HepG2 (cell line): ENCODE data around the gene LNPK. TPM values are rescaled to one million over a fixed set of nuclear protein-coding genes. Genes with fewer than 3 reads are reported as not detected.
"Not testable (repeated sequence)": the region's sequence is repeated elsewhere in the genome, so short reads cannot be mapped to it uniquely, and the experiment has no call there.

Source experiments
- ATAC-seq: fragments of 200-7000 bp; cut with Tn5 transposase; 3 replicates; pipeline ENCODE4 v1.9.1; 2020; ENCODE audit warnings: mild to moderate bottlenecking, moderate library complexity
- BruUV-seq: library from RNA; stranded (reverse); fragments of 400-500 nt; replicated peaks from 2 replicates; lab custom pipeline; 2021; lab: Mats Ljungman, UMichigan
- CTCF ChIA-PET: fragments of 300-600 bp; formaldehyde crosslinking; extraction: SDS; loops from one replicate; lab custom pipeline; 2021; ENCODE audit warnings: low total read pairs, inconsistent platforms, low intra/inter-chr PET ratio; lab: Yijun Ruan, JAX
- POLR2A ChIA-PET: fragments of 350-600 bp; sonication (Branson Sonifier 250); formaldehyde crosslinking; loops from one replicate; lab custom pipeline; 2020; ENCODE audit warnings: antibody characterized with exemption, inconsistent platforms; lab: Yijun Ruan, JAX
- DNase-seq: peaks from one replicate; pipeline ENCODE4 v3.0.0-alpha.2; 2015; ENCODE audit warnings: low spot score
- FAIRE-seq: peaks from 3 replicates; lab custom pipeline; 2011; peaks lifted over from hg19 to GRCh38; lab: Jason Lieb, UNC
- H2AFZ ChIP-seq: one replicate; pipeline ENCODE4 v1.6.1; 2011; ENCODE audit warnings: low read length, inconsistent platforms
- H3K27ac ChIP-seq: fragments of 300-600 bp; 3 replicates; pipeline ENCODE4 v1.8.0; 2011; ENCODE audit warnings: mixed run types, mild to moderate bottlenecking, mixed read lengths, low read length, inconsistent platforms; ENCODE audit not compliant: insufficient read depth; ENCODE audit errors: extremely low read length
- H3K27me3 ChIP-seq, 2 experiments: fragments of 200-600 bp in 1 of 2; 2 replicates in 1 of 2; 3 replicates in 1 of 2; pipeline versions ENCODE4 v1.6.0 to v1.8.0; 2011; ENCODE audit warnings: low read length in 2 of 2, mild to moderate bottlenecking in 2 of 2, moderate library complexity in 2 of 2, inconsistent platforms in 1 of 2; ENCODE audit not compliant: insufficient read depth in 2 of 2, control insufficient read depth in 1 of 2
- H3K36me3 ChIP-seq, 2 experiments: fragments of 200-600 bp in 1 of 2; replicated peaks in 1 of 2; 2 replicates in 1 of 2; 3 replicates in 1 of 2; pipeline versions ENCODE4 v1.5.1 to v1.8.0; 2011; ENCODE audit warnings: low read length in 2 of 2, inconsistent platforms in 1 of 2; ENCODE audit not compliant: insufficient read depth in 2 of 2, control insufficient read depth in 1 of 2
- H3K4me1 ChIP-seq: 2 replicates; pipeline ENCODE4 v1.5.1; 2012; ENCODE audit warnings: low read length, inconsistent platforms; ENCODE audit not compliant: insufficient read depth
- H3K4me2 ChIP-seq: 2 replicates; pipeline ENCODE4 v1.6.0; 2011; ENCODE audit warnings: low read depth, low read length, inconsistent platforms
- H3K4me3 ChIP-seq, 3 experiments: fragments of 200-600 bp in 1 of 3; sonication (generic), shearing (Covaris generic) in 1 of 3; replicated peaks in 1 of 3; 2 replicates each; pipeline ENCODE4 v1.5.1; 2011 to 2016; ENCODE audit warnings: low read length in 3 of 3, inconsistent platforms in 2 of 3, low read depth in 2 of 3, mild to moderate bottlenecking in 2 of 3, control low read depth in 1 of 3, mixed read lengths in 1 of 3; ENCODE audit not compliant: insufficient read depth in 1 of 3
- H3K79me2 ChIP-seq: one replicate; pipeline ENCODE4 v1.6.1; 2011; ENCODE audit warnings: low read length, inconsistent platforms; ENCODE audit not compliant: insufficient read depth
- H3K9ac ChIP-seq: 2 replicates; pipeline ENCODE4 v1.6.0; 2011; ENCODE audit warnings: mild to moderate bottlenecking, low read depth, low read length, inconsistent platforms; ENCODE audit not compliant: insufficient read depth
- H3K9me3 ChIP-seq: 2 replicates; pipeline ENCODE4 v1.5.1; 2012; ENCODE audit warnings: mild to moderate bottlenecking, low read length
- H4K20me1 ChIP-seq: 2 replicates; pipeline ENCODE4 v1.6.0; 2011; ENCODE audit warnings: inconsistent platforms, mild to moderate bottlenecking, low read length, moderate library complexity; ENCODE audit not compliant: insufficient read depth
- FIP1L1 ChIP-seq: fragments of 200-400 bp; formaldehyde crosslinking; IDR thresholded peaks from 2 replicates; pipeline ENCODE4 v1.6.1; 2018; ENCODE audit warnings: low read depth, mild to moderate bottlenecking, low read length, moderate library complexity, borderline replicate concordance; ENCODE audit not compliant: insufficient read depth
- HNF1B ChIP-seq: sonication (generic); formaldehyde crosslinking; IDR thresholded peaks from 2 replicates; pipeline ENCODE4 v1.5.1; 2020; ENCODE audit warnings: mild to moderate bottlenecking, moderate library complexity, missing genetic modification reagents
- HNF4A ChIP-seq: sonication (generic); formaldehyde crosslinking; IDR thresholded peaks from 2 replicates; pipeline ENCODE4 v1.4.0; 2020; ENCODE audit warnings: missing genetic modification reagents
- KDM5A ChIP-seq: fragments of 200-600 bp; sonication (generic); IDR thresholded peaks from 2 replicates; pipeline ENCODE4 v1.7.0; 2018; ENCODE audit warnings: antibody characterized with exemption, mild to moderate bottlenecking, low read length, borderline replicate concordance
- NR2F6 ChIP-seq, 2 experiments: IDR thresholded peaks; 2 replicates each; pipeline ENCODE4 v1.6.1; 2016; ENCODE audit warnings: antibody characterized with exemption in 1 of 2, mild to moderate bottlenecking in 1 of 2
- SETDB1 ChIP-seq: sonication (generic); formaldehyde crosslinking; IDR thresholded peaks from 2 replicates; pipeline ENCODE4 v1.5.1; 2020; ENCODE audit warnings: missing genetic modification reagents, mild to moderate bottlenecking, borderline replicate concordance
- ZGPAT ChIP-seq: IDR thresholded peaks from 2 replicates; pipeline ENCODE4 v1.6.1; 2016; ENCODE audit warnings: mild to moderate bottlenecking
- ZIK1 ChIP-seq: sonication (generic); formaldehyde crosslinking; IDR thresholded peaks from 2 replicates; pipeline ENCODE4 v1.5.0; 2020; ENCODE audit warnings: mild to moderate bottlenecking, low read depth, missing genetic modification reagents, borderline replicate concordance
- ZNF17 ChIP-seq: sonication (generic); formaldehyde crosslinking; IDR thresholded peaks from 2 replicates; pipeline ENCODE4 v1.5.0; 2020; ENCODE audit warnings: mild to moderate bottlenecking, missing genetic modification reagents
- ZNF280D ChIP-seq: sonication (generic); formaldehyde crosslinking; IDR thresholded peaks from 2 replicates; pipeline ENCODE4 v1.5.1; 2020; ENCODE audit warnings: mild to moderate bottlenecking, missing genetic modification reagents
- ZNF547 ChIP-seq: sonication (generic); formaldehyde crosslinking; IDR thresholded peaks from 2 replicates; pipeline ENCODE4 v1.5.1; 2020; ENCODE audit warnings: mild to moderate bottlenecking, missing genetic modification reagents
- ZNF615 ChIP-seq: sonication (generic); formaldehyde crosslinking; IDR thresholded peaks from 2 replicates; pipeline ENCODE4 v1.5.0; 2020; ENCODE audit warnings: mild to moderate bottlenecking, missing genetic modification reagents, borderline replicate concordance
- WGBS: methylation state at CpG from one replicate; pipeline ENCODE4 v1.1.6; 2017; ENCODE audit warnings: low lambda C conversion rate; 5-methylcytosine and 5-hydroxymethylcytosine counted together
- in situ Hi-C: cut with HindIII; loops from 2 replicates; pipeline ENCODE4 v1.10.0; 2017; ENCODE audit warnings: low pct_unique_long_range_greater_than_20kb; ENCODE audit not compliant: extremely low pct_ligation_motif_present
- intact Hi-C: fragments of 100-400 bp; cut with micrococcal nuclease; formaldehyde crosslinking; loops from one replicate; pipeline ENCODE4 v1.10.0; 2022; ENCODE audit not compliant: unreplicated experiment
- polyA plus RNA-seq, 8 experiments: library from polyadenylated mRNA; depleted of rRNA in 3 of 8; stranded (reverse) in 7 of 8; unstranded in 1 of 8; fragments of >200 nt; fragmentation: Illumina TruSeq in 4 of 8; extraction: Trizol in 4 of 8; gene quantifications; 2 replicates each; pipeline versions ENCODE4 v1.2.1 to v1.2.3, GENCODE V29; 2011 to 2016; ENCODE audit warnings: low read depth in 4 of 8, missing spikeins in 1 of 8, mixed read lengths in 1 of 8; ENCODE audit not compliant: insufficient read depth in 1 of 8
- total RNA-seq, 5 experiments: library from RNA; depleted of rRNA; stranded (reverse); fragments of >200 nt; fragmentation: Illumina TruSeq; extraction: Trizol; gene quantifications; 2 replicates each; pipeline ENCODE4 v1.2.3, GENCODE V29; 2016; ENCODE audit warnings: low read depth in 1 of 5

The LNPK gene
- total and polyA plus RNA-seq, 2 of the 13 experiments (the other 11 are each of a cell fraction or from before 2014, with no cell fraction given): 25.4 to 26.1 TPM

GRCh38 chr2:175913267-175913666 is 88.8 kb downstream of the LNPK start (continued):
- TF ChIP-seq ZIK1 (CRISPR knock-in tag) (0 out of 2 replicates have a peak, but pooled peaks have one; percentile 15), SETDB1 (CRISPR knock-in tag) (0 out of 2 replicates have a peak, but pooled peaks have one; percentile 4), ZNF547 (CRISPR knock-in tag) (0 out of 2 replicates have a peak, but pooled peaks have one; percentile 4), ZNF280D (CRISPR knock-in tag) (0 out of 2 replicates have a peak, but pooled peaks have one; percentile 50), HNF1B (0 out of 2 replicates have a peak, but pooled peaks have one; percentile 8), HNF4A (peak; percentile 42; the same call in 1 of the 2 replicates), NR2F6 (CRISPR knock-in tag; IDR thresholded peaks at IDR 0.05) (0 out of 2 replicates have a peak, but pooled peaks have one; percentile 26)
- not testable (repeated sequence) for TF ChIP-seq NR2F6 (IDR thresholded peaks at IDR 0.05)

DNA sequence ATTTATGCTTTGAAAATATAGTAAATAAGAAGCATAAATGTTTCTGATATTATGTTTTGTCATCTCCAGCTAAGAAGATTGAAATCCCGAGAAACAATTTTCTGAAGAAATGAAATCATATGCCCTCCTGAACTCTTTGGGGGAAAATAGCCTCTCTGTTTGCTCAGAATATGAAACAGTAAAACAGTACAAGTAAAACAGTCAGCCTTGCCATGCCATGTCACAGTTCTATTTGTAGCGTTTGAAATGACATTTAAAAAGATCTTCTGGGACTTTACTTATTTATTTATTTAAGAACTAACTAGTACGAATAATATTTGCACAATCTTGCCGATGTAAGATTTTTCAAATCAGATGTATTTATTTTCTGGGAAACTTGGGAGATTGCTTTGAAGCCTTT is 98.0 kb downstream of the LNPK start:
- WGBS: 4% methylated on average over 4 of the region's 4 CpGs
- POLR2A ChIA-PET: no interaction called here
- ATAC-seq: no peak
- TF ChIP-seq ZNF17 (CRISPR knock-in tag) (no peak), ZGPAT (CRISPR knock-in tag) (no peak), KDM5A (no peak), FIP1L1 (no peak), ZNF615 (CRISPR knock-in tag) (no peak)

More for the DNA sequence above, 98.0 kb downstream of the LNPK start:
- BruUV-seq: no TSS peak
- Histone ChIP-seq H3K36me3 (no peaks in the 10 kb centered on the region), H2AFZ (no peak overlapping the region), H3K9me3 (no peaks in the 10 kb centered on the region), H3K79me2 (no peaks in the 10 kb centered on the region), H3K4me3 (no peak overlapping the region), H3K4me1 (no peaks in the 10 kb centered on the region), H3K27ac (no peak overlapping the region), H3K9ac (no peak overlapping the region), H4K20me1 (no peaks in the 10 kb centered on the region), H3K27me3 (peaks cover 0 to 9% of the 10 kb centered on the region in 2 experiments; a peak in 3 of 5 replicates), H3K4me2 (no peak overlapping the region)
- in situ Hi-C loops: no loop called here
- intact Hi-C loops: no loop called here
- FAIRE-seq (no peak), DNase-seq (no peak)
- CTCF ChIA-PET: no interaction called here
